Measurements from ENCODE around the gene NOTCH2.

Gene NOTCH2

DNA sequence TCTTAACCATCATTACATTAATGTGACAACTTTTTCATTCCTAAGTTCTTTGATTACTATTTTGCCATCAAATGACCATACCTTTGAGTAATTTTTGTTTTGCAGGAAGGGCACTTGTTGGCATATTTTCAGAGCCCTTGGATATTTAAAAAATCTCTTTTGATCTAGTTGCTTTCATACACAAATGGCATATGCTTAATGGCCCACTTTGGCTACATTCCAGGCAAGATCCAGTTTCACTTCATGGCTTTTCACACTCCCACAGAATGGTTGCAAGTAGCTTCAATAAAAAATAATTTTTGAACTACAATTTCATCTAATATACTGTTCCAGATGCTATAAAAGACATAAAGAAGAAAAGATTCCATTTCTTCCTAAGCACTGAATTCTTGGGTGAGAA, 191.3 kb downstream of the NOTCH2 start:
- Histone ChIP-seq H3K9ac (ENCODE audit: low read length) (no peak overlapping the region), H3K4me3 (ENCODE audit: low read depth in 1 of 2, low read length in 2 of 2) (no peak overlapping the region), H3K4me1 (ENCODE audit: insufficient read depth, low read length) (peaks cover 12% of the 10 kb centered on the region), H3K27me3 (ENCODE audit: control insufficient read depth in 1 of 2, insufficient read depth in 2 of 2, low read length in 2 of 2) (no peaks in the 10 kb centered on the region), H3K27ac (ENCODE audit: low read depth, low read length) (no peak overlapping the region), H3K36me3 (ENCODE audit: insufficient read depth, low read length) (no peaks in the 10 kb centered on the region), H3K9me3 (ENCODE audit: low read length) (no peaks in the 10 kb centered on the region)

DNA sequence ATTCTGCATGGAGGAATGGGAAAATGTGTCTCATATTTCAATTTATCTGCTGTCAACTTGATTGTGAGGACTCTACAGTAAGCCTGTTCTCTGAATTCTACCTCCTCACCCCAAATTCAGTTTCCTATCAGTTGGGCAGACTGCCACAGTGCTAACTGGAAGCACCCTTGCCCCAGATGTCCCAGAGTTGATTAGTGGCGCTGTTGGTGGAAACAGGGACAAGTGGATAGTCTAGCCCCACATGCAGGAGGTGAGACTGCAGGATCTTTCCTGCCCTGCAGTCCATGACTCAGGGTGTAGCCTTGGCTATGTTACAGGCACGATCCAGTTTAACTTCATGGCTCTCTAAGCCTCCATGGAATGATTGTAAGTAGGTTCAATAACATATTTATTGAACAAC, 195.3 kb downstream of the NOTCH2 start:
- Histone ChIP-seq H3K4me3 (ENCODE audit: low read depth in 1 of 2, low read length in 2 of 2) (no peak overlapping the region), H3K36me3 (ENCODE audit: insufficient read depth, low read length) (no peaks in the 10 kb centered on the region), H3K27ac (ENCODE audit: low read depth, low read length) (no peak overlapping the region), H3K27me3 (ENCODE audit: control insufficient read depth in 1 of 2, insufficient read depth in 2 of 2, low read length in 2 of 2) (no peaks in the 10 kb centered on the region), H3K9me3 (ENCODE audit: low read length) (no peaks in the 10 kb centered on the region), H3K4me1 (ENCODE audit: insufficient read depth, low read length) (peaks cover 26% of the 10 kb centered on the region), H3K9ac (ENCODE audit: low read length) (no peak overlapping the region)

DNA sequence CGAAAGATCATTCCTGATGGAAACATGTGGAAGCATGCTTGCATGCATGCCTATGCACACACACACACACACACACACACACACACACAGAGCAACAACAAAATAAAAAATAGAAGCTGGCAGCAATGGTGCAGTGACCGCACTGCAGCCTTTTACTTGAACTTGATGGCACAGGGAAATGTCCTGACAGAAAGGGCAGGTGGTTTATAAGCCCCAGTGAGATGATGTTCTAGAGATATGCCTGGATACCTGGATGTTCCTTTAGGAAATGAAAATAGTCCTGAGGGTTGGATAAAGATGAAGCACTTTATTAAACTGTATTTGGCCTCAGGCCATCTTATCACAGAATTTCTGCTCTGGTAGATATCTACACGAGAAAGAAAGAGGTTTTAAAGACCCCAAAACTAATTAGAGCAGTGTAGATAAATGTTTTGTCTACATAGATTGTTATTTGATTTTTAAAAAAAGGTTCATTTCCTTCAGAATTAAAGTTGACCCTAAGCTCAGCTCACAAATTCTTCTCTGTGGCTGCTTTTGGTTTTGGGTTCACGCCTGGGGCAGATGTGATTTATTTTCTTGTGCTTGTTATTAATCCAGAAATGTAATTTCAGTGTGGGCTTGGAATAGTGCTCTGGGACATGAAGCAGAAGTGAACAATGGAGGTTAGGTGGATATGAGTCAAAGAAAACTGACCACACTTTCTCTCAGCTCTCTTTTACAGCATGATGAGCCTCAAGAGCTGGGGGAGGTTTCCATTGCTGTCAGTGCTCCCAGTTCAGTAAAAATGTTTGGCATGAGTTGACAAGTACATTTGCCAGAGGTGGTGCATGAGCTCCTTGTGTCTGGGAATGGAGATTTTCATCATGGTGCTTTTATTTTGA, 196.1 kb downstream of the NOTCH2 start:
- H3K9me3 ChIP-seq (ENCODE audit: low read length), result no peaks in the 10 kb centered on the region
- no peak overlapping the region for H3K9ac ChIP-seq (ENCODE audit: low read length)
- H3K4me1 ChIP-seq (ENCODE audit: insufficient read depth, low read length), result peaks cover 26% of the 10 kb centered on the region
- H3K27me3 ChIP-seq (ENCODE audit: control insufficient read depth in 1 of 2, insufficient read depth in 2 of 2, low read length in 2 of 2), result no peaks in the 10 kb centered on the region
- peak overlapping the region; percentile 44 for H3K27ac ChIP-seq (ENCODE audit: low read depth, low read length)
- no peak overlapping the region for H3K4me3 ChIP-seq (ENCODE audit: low read depth in 1 of 2, low read length in 2 of 2)
- H3K36me3 ChIP-seq (ENCODE audit: insufficient read depth, low read length), result no peaks in the 10 kb centered on the region

- peaks cover 26% of the 10 kb centered on the region for H3K4me1 ChIP-seq (ENCODE audit: insufficient read depth, low read length)
- H3K27me3 ChIP-seq (ENCODE audit: control insufficient read depth in 1 of 2, insufficient read depth in 2 of 2, low read length in 2 of 2), result no peaks in the 10 kb centered on the region
- no peak overlapping the region for H3K4me3 ChIP-seq (ENCODE audit: low read depth in 1 of 2, low read length in 2 of 2)
- no peak overlapping the region for H3K9ac ChIP-seq (ENCODE audit: low read length)
- no peaks in the 10 kb centered on the region for H3K9me3 ChIP-seq (ENCODE audit: low read length)
- H3K36me3 ChIP-seq (ENCODE audit: insufficient read depth, low read length), result no peaks in the 10 kb centered on the region
- H3K27ac ChIP-seq (ENCODE audit: low read depth, low read length), result no peak overlapping the region
Observed at GRCh38 chr1:119871881-119872280, 197.6 kb downstream of the NOTCH2 start.

GRCh38 chr1:119870917-119871596, 198.4 kb downstream of the NOTCH2 start:
- Histone ChIP-seq H3K27me3 (ENCODE audit: control insufficient read depth in 1 of 2, insufficient read depth in 2 of 2, low read length in 2 of 2) (no peaks in the 10 kb centered on the region), H3K9me3 (ENCODE audit: low read length) (no peaks in the 10 kb centered on the region), H3K36me3 (ENCODE audit: insufficient read depth, low read length) (no peaks in the 10 kb centered on the region), H3K4me1 (ENCODE audit: insufficient read depth, low read length) (peaks cover 26% of the 10 kb centered on the region), H3K9ac (ENCODE audit: low read length) (no peak overlapping the region), H3K4me3 (ENCODE audit: low read depth in 1 of 2, low read length in 2 of 2) (no peak overlapping the region), H3K27ac (ENCODE audit: low read depth, low read length) (no peak overlapping the region)

- no peaks in the 10 kb centered on the region for H3K36me3 ChIP-seq (ENCODE audit: insufficient read depth, low read length)
Observed at GRCh38 chr1:119869995-119870394, 199.5 kb downstream of the NOTCH2 start.

DNA sequence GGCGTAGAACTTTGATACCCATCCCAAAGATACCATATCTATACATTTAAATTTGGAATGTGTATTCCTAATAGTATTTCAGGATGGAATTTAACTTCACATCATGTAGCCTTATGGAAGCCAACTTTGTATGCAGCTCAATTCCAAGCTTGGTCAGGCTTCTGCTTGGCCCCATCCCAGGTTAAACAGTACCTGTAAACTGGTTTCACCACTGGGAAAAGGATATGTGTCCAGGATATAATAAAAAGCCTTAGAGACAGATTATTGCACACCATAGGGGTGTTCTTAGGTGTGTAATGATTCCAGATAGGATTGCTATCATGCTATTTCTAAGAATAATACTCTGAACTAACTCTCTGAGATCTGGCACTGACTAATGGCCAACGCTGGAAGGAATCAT, 201.3 kb downstream of the NOTCH2 start:
- Histone ChIP-seq H3K27ac (ENCODE audit: low read depth, low read length) (no peak overlapping the region), H3K4me1 (ENCODE audit: insufficient read depth, low read length) (peaks cover 13% of the 10 kb centered on the region), H3K4me3 (ENCODE audit: low read depth in 1 of 2, low read length in 2 of 2) (no peak overlapping the region), H3K36me3 (ENCODE audit: insufficient read depth, low read length) (no peaks in the 10 kb centered on the region), H3K9ac (ENCODE audit: low read length) (no peak overlapping the region), H3K27me3 (ENCODE audit: control insufficient read depth in 1 of 2, insufficient read depth in 2 of 2, low read length in 2 of 2) (no peaks in the 10 kb centered on the region), H3K9me3 (ENCODE audit: low read length) (no peaks in the 10 kb centered on the region)

More at GRCh38 chr1:119869995-119870394, 199.5 kb downstream of the NOTCH2 start:
- Histone ChIP-seq H3K4me3 (ENCODE audit: low read depth in 1 of 2, low read length in 2 of 2) (no peak overlapping the region), H3K9ac (ENCODE audit: low read length) (no peak overlapping the region), H3K4me1 (ENCODE audit: insufficient read depth, low read length) (peaks cover 26% of the 10 kb centered on the region), H3K27ac (ENCODE audit: low read depth, low read length) (no peak overlapping the region), H3K9me3 (ENCODE audit: low read length) (no peaks in the 10 kb centered on the region), H3K27me3 (ENCODE audit: control insufficient read depth in 1 of 2, insufficient read depth in 2 of 2, low read length in 2 of 2) (no peaks in the 10 kb centered on the region)

DNA sequence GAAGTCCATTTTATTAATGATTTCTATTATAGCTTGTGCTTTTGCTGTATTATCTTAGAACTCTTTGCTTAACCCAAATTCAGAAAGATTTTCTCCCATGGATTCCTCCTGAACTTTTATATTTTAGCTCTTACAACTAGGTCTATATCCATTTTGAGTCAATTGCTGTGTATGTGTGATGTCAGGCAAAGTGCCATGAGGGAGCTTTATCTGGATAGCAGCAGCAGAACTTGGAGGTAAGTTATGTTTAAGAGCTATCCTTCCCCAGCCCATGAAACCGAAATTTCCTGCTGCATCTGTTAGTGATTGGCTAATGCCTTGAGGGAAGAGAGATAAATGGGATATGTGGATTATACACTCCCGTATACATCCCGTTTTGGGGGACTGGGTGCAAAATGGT, 203.0 kb downstream of the NOTCH2 start:
- no peak overlapping the region for H3K9ac ChIP-seq (ENCODE audit: low read length)
- H3K27me3 ChIP-seq (ENCODE audit: control insufficient read depth in 1 of 2, insufficient read depth in 2 of 2, low read length in 2 of 2), result no peaks in the 10 kb centered on the region
- H3K36me3 ChIP-seq (ENCODE audit: insufficient read depth, low read length), result no peaks in the 10 kb centered on the region
- no peaks in the 10 kb centered on the region for H3K9me3 ChIP-seq (ENCODE audit: low read length)
- no peak overlapping the region for H3K4me3 ChIP-seq (ENCODE audit: low read depth in 1 of 2, low read length in 2 of 2)
- H3K4me1 ChIP-seq (ENCODE audit: insufficient read depth, low read length), result peaks cover 4% of the 10 kb centered on the region
- no peak overlapping the region for H3K27ac ChIP-seq (ENCODE audit: low read depth, low read length)

DNA sequence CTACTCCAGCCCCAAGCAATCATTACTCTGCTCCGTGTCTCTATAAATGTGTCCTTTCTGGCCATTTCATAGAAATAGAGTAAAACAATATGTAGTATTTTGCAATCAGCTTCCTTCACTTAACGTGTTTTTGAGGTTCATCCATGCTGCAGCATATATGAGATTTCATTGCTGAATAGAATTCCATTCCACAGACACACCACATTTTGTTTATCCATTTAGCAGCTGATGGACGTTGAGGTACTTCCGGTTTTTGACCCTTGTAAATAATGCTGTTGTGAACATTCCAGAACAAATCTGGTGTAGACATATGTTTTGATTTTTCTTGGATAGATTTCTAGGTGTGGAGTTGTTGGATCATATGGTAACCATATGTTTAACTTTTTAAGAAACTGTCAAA, 203.8 kb downstream of the NOTCH2 start:
- Histone ChIP-seq H3K27me3 (ENCODE audit: control insufficient read depth in 1 of 2, insufficient read depth in 2 of 2, low read length in 2 of 2) (no peaks in the 10 kb centered on the region), H3K36me3 (ENCODE audit: insufficient read depth, low read length) (no peaks in the 10 kb centered on the region), H3K9ac (ENCODE audit: low read length) (no peak overlapping the region), H3K4me1 (ENCODE audit: insufficient read depth, low read length) (no peaks in the 10 kb centered on the region), H3K27ac (ENCODE audit: low read depth, low read length) (no peak overlapping the region), H3K9me3 (ENCODE audit: low read length) (no peaks in the 10 kb centered on the region), H3K4me3 (ENCODE audit: low read depth in 1 of 2, low read length in 2 of 2) (no peak overlapping the region)

DNA sequence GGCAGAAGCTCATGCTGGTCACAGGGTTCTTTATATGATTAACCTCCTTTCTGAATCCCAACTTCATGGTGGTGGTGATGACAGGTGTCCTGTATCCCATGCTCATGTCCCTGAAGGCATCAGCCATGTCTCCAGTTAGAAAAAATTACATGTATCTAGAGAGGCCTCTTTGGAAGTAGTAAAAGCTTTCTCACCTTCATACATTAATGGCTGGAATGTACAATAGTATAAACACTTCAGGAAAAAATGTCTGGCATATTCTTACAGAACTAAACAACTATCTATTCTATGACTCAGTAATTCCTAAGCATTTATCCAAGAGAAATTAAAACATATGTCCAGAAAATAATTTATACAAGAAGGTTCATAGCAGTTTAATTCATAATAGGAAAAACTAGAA, 207.2 kb downstream of the NOTCH2 start:
- no peak overlapping the region for H3K4me3 ChIP-seq (ENCODE audit: low read depth in 1 of 2, low read length in 2 of 2)
- H3K9ac ChIP-seq (ENCODE audit: low read length), result no peak overlapping the region
- no peaks in the 10 kb centered on the region for H3K4me1 ChIP-seq (ENCODE audit: insufficient read depth, low read length)
- no peak overlapping the region for H3K27ac ChIP-seq (ENCODE audit: low read depth, low read length)
- H3K36me3 ChIP-seq (ENCODE audit: insufficient read depth, low read length), result no peaks in the 10 kb centered on the region
- no peaks in the 10 kb centered on the region for H3K27me3 ChIP-seq (ENCODE audit: control insufficient read depth in 1 of 2, insufficient read depth in 2 of 2, low read length in 2 of 2)
- no peaks in the 10 kb centered on the region for H3K9me3 ChIP-seq (ENCODE audit: low read length)

All from muscle layer of colon (tissue), 2 donors.